GM19240 (cell line): ENCODE results near the gene TBC1D8.

Experiments used
- DNase-seq: peaks from one replicate; pipeline ENCODE4 v3.0.0; 2011; ENCODE audit warnings: low spot score; ENCODE audit not compliant: insufficient read length

Gene TBC1D8

GRCh38 chr2:101001691-101002561 lies 149.3 kb downstream of the TBC1D8 start, which contains the start of gene RPL31:
TSS of gene RPL31 (plus strand) at chr2:101002289. CDS start at chr2:101002702, 413 bp downstream.
- DNase-seq, result peak; percentile 97

- DNase-seq, result no peak
Observed at GRCh38 chr2:100999995-101000394, 151.2 kb downstream of the TBC1D8 start.

GRCh38 chr2:100998235-100998573 lies 153.0 kb downstream of the TBC1D8 start:
- DNase-seq, result no peak

GRCh38 chr2:100997509-100998234 lies 153.5 kb downstream of the TBC1D8 start:
- DNase-seq, result no peak

- no peak for DNase-seq
Observed at GRCh38 chr2:100995309-100996075, 155.7 kb downstream of the TBC1D8 start.

- DNase-seq, result no peak
Observed at GRCh38 chr2:100993294-100993693, 157.9 kb downstream of the TBC1D8 start.

- no peak for DNase-seq
Observed at GRCh38 chr2:100992262-100992661, 158.9 kb downstream of the TBC1D8 start.

GRCh38 chr2:100991404-100991773 lies 159.8 kb downstream of the TBC1D8 start:
- no peak for DNase-seq

GRCh38 chr2:100990650-100991403 lies 160.4 kb downstream of the TBC1D8 start:
- no peak for DNase-seq

- no peak for DNase-seq
Observed at GRCh38 chr2:100990166-100990565, 161.0 kb downstream of the TBC1D8 start.

- no peak for DNase-seq
Observed at GRCh38 chr2:100989666-100990065, 161.5 kb downstream of the TBC1D8 start.

- no peak for DNase-seq
Observed at GRCh38 chr2:100988630-100989417, 162.4 kb downstream of the TBC1D8 start.

GRCh38 chr2:100987974-100988373 lies 163.2 kb downstream of the TBC1D8 start:
- DNase-seq, result no peak

- DNase-seq, result no peak
Observed at GRCh38 chr2:100987536-100987935, 163.6 kb downstream of the TBC1D8 start.

- no peak for DNase-seq
Observed at GRCh38 chr2:100986157-100986556, 165.0 kb downstream of the TBC1D8 start.

GRCh38 chr2:100984892-100985307 lies 166.3 kb downstream of the TBC1D8 start:
- DNase-seq, result peak; percentile 66

- DNase-seq, result no peak
Observed at GRCh38 chr2:100983684-100984310, 167.4 kb downstream of the TBC1D8 start.

GRCh38 chr2:100983201-100983600 lies 168.0 kb downstream of the TBC1D8 start:
- no peak for DNase-seq

GRCh38 chr2:100982431-100982861 lies 168.7 kb downstream of the TBC1D8 start:
- DNase-seq, result no peak

- DNase-seq, result no peak
Observed at GRCh38 chr2:100981011-100981410, 170.2 kb downstream of the TBC1D8 start.
